Loucy (cell line): ENCODE results near the gene DNMBP.

Source experiments
- H2AFZ ChIP-seq: fragments of 200-600 bp; sonication (generic); 2 replicates; pipeline ENCODE4 v1.6.0; 2016; ENCODE audit warnings: antibody characterized with exemption, mild to moderate bottlenecking, low read length, moderate library complexity
- H3F3A ChIP-seq: fragments of 200-600 bp; 2 replicates; pipeline ENCODE4 v1.6.0; 2016; ENCODE audit warnings: antibody characterized with exemption, low read depth, mild to moderate bottlenecking
- H3K27me3 ChIP-seq: fragments of 200-600 bp; sonication (generic); 2 replicates; pipeline ENCODE4 v1.6.1; 2014; ENCODE audit warnings: low read length, mild to moderate bottlenecking; ENCODE audit not compliant: insufficient read depth, poor library complexity, severe bottlenecking
- H3K36me3 ChIP-seq: fragments of 200-600 bp; sonication (generic); 2 replicates; pipeline ENCODE4 v1.6.1; 2016; ENCODE audit warnings: low read length; ENCODE audit not compliant: insufficient read depth
- H3K4me1 ChIP-seq: fragments of 200-600 bp; sonication (generic); 2 replicates; pipeline ENCODE4 v1.5.1; 2014; ENCODE audit warnings: low read length, mild to moderate bottlenecking; ENCODE audit not compliant: insufficient read depth, poor library complexity, severe bottlenecking
- H3K4me2 ChIP-seq: fragments of 200-600 bp; sonication (generic); 2 replicates; pipeline ENCODE4 v1.6.0; 2014; ENCODE audit warnings: antibody characterized with exemption, low read length, low read depth, mild to moderate bottlenecking; ENCODE audit not compliant: poor library complexity, severe bottlenecking
- H3K4me3 ChIP-seq: fragments of 200-600 bp; sonication (generic); 2 replicates; pipeline ENCODE4 v1.5.1; 2014; ENCODE audit warnings: low read length, mild to moderate bottlenecking, mixed read lengths; ENCODE audit not compliant: poor library complexity, severe bottlenecking
- H3K79me2 ChIP-seq: fragments of 200-600 bp; sonication (generic); 2 replicates; pipeline ENCODE4 v1.6.1; 2014; ENCODE audit warnings: low read length; ENCODE audit not compliant: insufficient read depth
- H3K9ac ChIP-seq: fragments of 200-600 bp; sonication (generic); 2 replicates; pipeline ENCODE4 v1.6.0; 2014; ENCODE audit warnings: mild to moderate bottlenecking, low read depth, low read length, moderate library complexity; ENCODE audit not compliant: poor library complexity, severe bottlenecking
- H3K9me2 ChIP-seq: fragments of 200-600 bp; sonication (generic); replicated peaks from 2 replicates; pipeline ENCODE4 v1.6.1; 2016; ENCODE audit warnings: low read depth, low read length, mixed read lengths
- H3K9me3 ChIP-seq: fragments of 200-600 bp; sonication (generic); 2 replicates; pipeline ENCODE4 v1.6.1; 2014; ENCODE audit warnings: mild to moderate bottlenecking, antibody characterized with exemption, low read length, low read depth; ENCODE audit not compliant: insufficient read depth
- H4K20me1 ChIP-seq: fragments of 200-600 bp; sonication (generic); 2 replicates; pipeline ENCODE4 v1.6.0; 2014; ENCODE audit warnings: antibody characterized with exemption, low read length, mild to moderate bottlenecking; ENCODE audit not compliant: insufficient read depth, poor library complexity, severe bottlenecking
- CTCF ChIP-seq: fragments of 200-600 bp; sonication (generic); conservative IDR thresholded peaks from 2 replicates; pipeline ENCODE4 v1.5.1; 2014; ENCODE audit warnings: mild to moderate bottlenecking, antibody characterized with exemption, low read length
- EZH2phosphoT487 ChIP-seq: fragments of 200-600 bp; IDR thresholded peaks from 2 replicates; pipeline ENCODE4 v1.6.1; 2018; ENCODE audit warnings: antibody characterized with exemption, mild to moderate bottlenecking, moderate library complexity, borderline replicate concordance

The DNMBP gene

GRCh38 chr10:99929360-99929759 lies 80.4 kb downstream of the DNMBP start:
- no peak overlapping the region for H3K9ac ChIP-seq
- no peaks in the 10 kb centered on the region for H3K36me3 ChIP-seq
- no peak overlapping the region for H2AFZ ChIP-seq
- H3F3A ChIP-seq = no peaks in the 10 kb centered on the region
- peaks cover 10% of the 10 kb centered on the region for H3K4me1 ChIP-seq
- H3K27me3 ChIP-seq = no peaks in the 10 kb centered on the region
- no peak overlapping the region for H3K4me3 ChIP-seq
- no peaks in the 10 kb centered on the region for H3K79me2 ChIP-seq
- no peaks in the 10 kb centered on the region for H3K9me2 ChIP-seq
- H3K9me3 ChIP-seq = no peaks in the 10 kb centered on the region
- H4K20me1 ChIP-seq = no peaks in the 10 kb centered on the region
- no peak overlapping the region for H3K4me2 ChIP-seq
- TF ChIP-seq EZH2phosphoT487 (no peak), CTCF (no peak)

- Histone ChIP-seq H3K79me2 (no peaks in the 10 kb centered on the region), H3K36me3 (no peaks in the 10 kb centered on the region), H3K9ac (no peak overlapping the region), H3K27me3 (no peaks in the 10 kb centered on the region), H3K9me2 (no peaks in the 10 kb centered on the region), H3K4me3 (no peak overlapping the region), H3K4me1 (peaks cover 10% of the 10 kb centered on the region), H3K9me3 (no peaks in the 10 kb centered on the region), H3K4me2 (no peak overlapping the region), H3F3A (no peaks in the 10 kb centered on the region), H2AFZ (no peak overlapping the region), H4K20me1 (no peaks in the 10 kb centered on the region)
- TF ChIP-seq EZH2phosphoT487 = no peak
- no peak for TF ChIP-seq CTCF
Observed at GRCh38 chr10:99927721-99928280, 81.9 kb downstream of the DNMBP start.

DNA sequence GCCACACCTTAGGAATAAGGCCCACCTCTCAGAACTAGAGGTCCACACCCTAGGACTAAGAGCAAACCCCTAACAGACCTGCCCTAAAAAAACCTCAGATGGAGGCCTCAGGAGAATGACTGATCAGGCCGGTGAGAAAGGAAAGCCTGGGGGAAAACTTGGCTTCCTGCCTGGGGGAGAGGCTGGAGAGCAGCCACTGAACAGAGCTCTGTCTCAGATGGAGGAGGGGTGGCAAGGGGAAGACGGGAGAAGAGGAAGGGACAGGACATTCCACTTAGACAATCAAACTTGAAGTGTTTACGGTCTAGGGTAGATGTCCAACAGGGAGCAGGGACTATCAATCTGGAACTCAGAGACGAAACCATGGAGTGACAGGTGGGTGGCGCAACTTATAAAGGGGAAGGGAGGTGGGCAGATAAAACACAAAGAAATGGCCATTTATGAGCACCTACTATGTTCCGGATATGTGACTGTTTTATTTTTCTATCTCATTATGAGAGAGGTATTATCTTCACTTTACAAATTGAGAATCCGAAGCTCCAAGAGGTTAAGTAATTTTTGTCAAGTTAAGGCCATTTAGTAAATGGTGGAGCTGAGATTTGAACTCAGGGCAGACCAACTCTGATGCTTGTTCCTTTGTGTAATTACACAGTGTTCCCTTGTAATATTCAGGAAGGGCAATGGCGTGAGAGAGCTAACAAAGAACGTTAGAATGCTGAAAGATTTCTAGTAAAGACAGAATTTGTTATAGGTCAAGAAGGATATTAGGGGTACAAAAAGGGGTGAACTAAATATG lies 82.6 kb downstream of the DNMBP start:
- H3K9me2 ChIP-seq = no peaks in the 10 kb centered on the region
- H3K4me3 ChIP-seq = no peak overlapping the region
- peaks cover 11% of the 10 kb centered on the region for H3K4me1 ChIP-seq
- H3F3A ChIP-seq = no peaks in the 10 kb centered on the region
- H3K79me2 ChIP-seq = no peaks in the 10 kb centered on the region
- no peaks in the 10 kb centered on the region for H3K9me3 ChIP-seq
- TF ChIP-seq EZH2phosphoT487 (no peak), CTCF (no peak)
- H2AFZ ChIP-seq = no peak overlapping the region
- H3K4me2 ChIP-seq = no peak overlapping the region
- no peak overlapping the region for H3K9ac ChIP-seq
- no peaks in the 10 kb centered on the region for H3K36me3 ChIP-seq
- no peaks in the 10 kb centered on the region for H3K27me3 ChIP-seq
- no peaks in the 10 kb centered on the region for H4K20me1 ChIP-seq
